ENCODE data around the gene FSCB.

DNA sequence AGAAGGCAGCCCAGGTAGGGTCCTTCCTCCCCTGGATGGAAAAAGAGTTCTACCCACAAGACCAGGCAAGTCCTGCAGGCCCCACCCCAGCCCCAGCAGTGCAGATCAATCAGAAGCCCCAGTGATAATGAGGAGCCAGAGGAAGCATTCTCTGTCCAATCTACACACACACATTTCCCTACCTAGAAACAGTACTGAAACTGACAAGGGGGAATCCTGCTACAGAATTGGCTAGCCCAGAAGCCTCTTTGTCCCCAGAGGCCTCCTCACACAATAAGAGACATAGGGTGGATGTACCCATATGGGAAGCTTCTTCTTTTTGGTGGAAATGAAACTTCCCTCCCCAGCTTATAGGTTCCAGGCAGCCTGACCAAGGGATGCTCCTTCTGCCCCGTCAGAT, 9.9 kb downstream of the FSCB start:
- TF ChIP-seq ZNF274 (IDR thresholded peaks at IDR 0.05; ENCODE audit: low read depth, low read length), result no peak
- no peak for TF ChIP-seq SUZ12 (IDR thresholded peaks at IDR 0.05; ENCODE audit: extremely low read depth, insufficient read depth, insufficient read length)
